BLaER1 treated with 17β-estradiol and CSF1 and Interleukin-3, amounts not matched to agents 10 nM and 100 nM (cell line): ENCODE measurements around the gene CDHR4.

ENCODE experiments used
- H3K27ac ChIP-seq, 11 experiments: shearing (Covaris generic); formaldehyde crosslinking; 2 replicates each; pipeline ENCODE4 v1.8.1; 2022
- H3K27me3 ChIP-seq, 11 experiments: shearing (Covaris generic); formaldehyde crosslinking; 2 replicates each; pipeline ENCODE4 v1.8.1; 2022
- H3K36me3 ChIP-seq, 11 experiments: shearing (Covaris generic); formaldehyde crosslinking; 2 replicates each; pipeline ENCODE4 v1.8.1; 2022
- H3K4me1 ChIP-seq, 10 experiments: shearing (Covaris generic); formaldehyde crosslinking; 2 replicates each; pipeline ENCODE4 v1.8.1; 2022
- H3K4me2 ChIP-seq, 11 experiments: shearing (Covaris generic); formaldehyde crosslinking; 2 replicates each; pipeline ENCODE4 v1.8.1; 2022
- H3K4me3 ChIP-seq, 10 experiments: shearing (Covaris generic); formaldehyde crosslinking; 2 replicates each; pipeline ENCODE4 v1.8.1; 2022
- H3K9ac ChIP-seq, 11 experiments: shearing (Covaris generic); formaldehyde crosslinking; 2 replicates each; pipeline ENCODE4 v1.8.1; 2022
- H3K9me3 ChIP-seq, 11 experiments: shearing (Covaris generic); formaldehyde crosslinking; replicated peaks in 1 of 11; 2 replicates each; pipeline ENCODE4 v1.8.1; 2022
- H4K20me1 ChIP-seq, 11 experiments: shearing (Covaris generic); formaldehyde crosslinking; 2 replicates each; pipeline ENCODE4 v1.8.1; 2022
- Cebpa-rat ChIP-seq, 11 experiments: shearing (Covaris generic); IDR thresholded peaks; 2 replicates each; pipeline ENCODE4 v1.8.1; 2022

Gene CDHR4

GRCh38 chr3:49805897-49806701 is 6.4 kb upstream of the CDHR4 start:
- Histone ChIP-seq H3K4me2 (peak overlapping the region; percentile 98 to 100 (median 100)), H3K4me1 (peaks cover 70 to 81% (median 76%) of the 10 kb centered on the region in 10 experiments)

GRCh38 chr3:49805367-49805782 is 5.7 kb upstream of the CDHR4 start:
- Histone ChIP-seq H3K36me3 (peaks cover 14 to 31% (median 20%) of the 10 kb centered on the region in 11 experiments; a peak in 21 of 22 replicates), H3K4me3 (peak overlapping the region; percentile 78 to 95 (median 88)), H3K4me2 (peak overlapping the region; percentile 98 to 100 (median 100)), H3K9ac (peak overlapping the region; percentile 82 to 99 (median 97)), H3K27ac (peak overlapping the region; percentile 87 to 100 (median 100)), H3K9me3 (no peaks in the 10 kb centered on the region), H4K20me1 (no peaks in the 10 kb centered on the region), H3K4me1 (peaks cover 63 to 74% (median 69%) of the 10 kb centered on the region in 10 experiments), H3K27me3 (peaks cover 6 to 16% (median 11%) of the 10 kb centered on the region in 11 experiments; a peak in 16 of 22 replicates)
- TF ChIP-seq Cebpa-rat (IDR thresholded peaks at IDR 0.05): peak in 9 of 11 experiments; percentile 53 to 97 (median 93); a peak in 17 of 22 replicates

More at GRCh38 chr3:49805897-49806701, 6.4 kb upstream of the CDHR4 start:
- Histone ChIP-seq H3K4me3 (peak overlapping the region; percentile 52 to 95 (median 88)), H3K27me3 (peaks cover 6 to 14% (median 9%) of the 10 kb centered on the region in 11 experiments; a peak in 16 of 22 replicates), H3K36me3 (peaks cover 14 to 38% (median 27%) of the 10 kb centered on the region in 11 experiments), H3K9ac (peak overlapping the region; percentile 82 to 99 (median 97)), H3K27ac (peak overlapping the region; percentile 87 to 100 (median 100)), H4K20me1 (no peaks in the 10 kb centered on the region), H3K9me3 (no peaks in the 10 kb centered on the region)
- no peak for TF ChIP-seq Cebpa-rat (IDR thresholded peaks at IDR 0.05)

- H3K27ac ChIP-seq: peak overlapping the region; percentile 87 to 100 (median 100); a peak in 21 of 22 replicates
- H3K9ac ChIP-seq: peak overlapping the region; percentile 82 to 99 (median 97)
- no peaks in the 10 kb centered on the region for H4K20me1 ChIP-seq
- H3K4me2 ChIP-seq: peak overlapping the region; percentile 98 to 100 (median 100)
- H3K27me3 ChIP-seq: peaks cover 6 to 16% (median 11%) of the 10 kb centered on the region in 11 experiments; a peak in 16 of 22 replicates
- no peaks in the 10 kb centered on the region for H3K9me3 ChIP-seq
- H3K36me3 ChIP-seq: peaks cover 5 to 21% (median 12%) of the 10 kb centered on the region in 11 experiments; a peak in 16 of 22 replicates
- no peak for TF ChIP-seq Cebpa-rat (IDR thresholded peaks at IDR 0.05)
- peak overlapping the region; percentile 78 to 95 (median 88) for H3K4me3 ChIP-seq
- H3K4me1 ChIP-seq: peaks cover 56 to 72% (median 61%) of the 10 kb centered on the region in 10 experiments
Measured at GRCh38 chr3:49804141-49805041, 4.7 kb upstream of the CDHR4 start.

GRCh38 chr3:49803465-49804140 is 3.9 kb upstream of the CDHR4 start:
- H3K4me3 ChIP-seq: peak overlapping the region; percentile 78 to 95 (median 88)
- H3K4me2 ChIP-seq: peak overlapping the region; percentile 98 to 100 (median 100)
- no peaks in the 10 kb centered on the region for H4K20me1 ChIP-seq
- H3K27me3 ChIP-seq: peaks cover 6 to 16% (median 11%) of the 10 kb centered on the region in 11 experiments; a peak in 16 of 22 replicates
- peak overlapping the region; percentile 82 to 99 (median 97) for H3K9ac ChIP-seq
- H3K9me3 ChIP-seq: no peaks in the 10 kb centered on the region
- peak overlapping the region; percentile 87 to 100 (median 100); a peak in 21 of 22 replicates for H3K27ac ChIP-seq
- H3K4me1 ChIP-seq: peaks cover 51 to 69% (median 60%) of the 10 kb centered on the region in 10 experiments
- H3K36me3 ChIP-seq: peaks cover 0 to 13% (median 9%) of the 10 kb centered on the region in 11 experiments; a peak in 10 of 22 replicates
- no peak for TF ChIP-seq Cebpa-rat (IDR thresholded peaks at IDR 0.05)

- peaks cover 44 to 62% (median 53%) of the 10 kb centered on the region in 10 experiments for H3K4me1 ChIP-seq
- TF ChIP-seq Cebpa-rat (IDR thresholded peaks at IDR 0.05): no peak
- peak within 1 kb of the TSS; percentile 98 to 100 (median 100) for H3K4me2 ChIP-seq
- no peaks in the 10 kb centered on the region for H4K20me1 ChIP-seq
- peaks cover 6 to 16% (median 11%) of the 10 kb centered on the region in 11 experiments; a peak in 16 of 22 replicates for H3K27me3 ChIP-seq
- peaks cover 0 to 12% (median 8%) of the 10 kb centered on the region in 11 experiments; a peak in 10 of 22 replicates for H3K36me3 ChIP-seq
- peak within 1 kb of the TSS; percentile 87 to 100 (median 100); a peak in 21 of 22 replicates for H3K27ac ChIP-seq
- peak within 1 kb of the TSS; percentile 82 to 99 (median 97) for H3K9ac ChIP-seq
- H3K9me3 ChIP-seq: no peaks in the 10 kb centered on the region
- peak within 1 kb of the TSS; percentile 78 to 95 (median 88) for H3K4me3 ChIP-seq
Measured at GRCh38 chr3:49802719-49803464, 3.2 kb upstream of the CDHR4 start, which contains the start of gene INKA1. Gene INKA1, plus strand, starts transcription at chr3:49803261. Its CDS starts 132 bp downstream, at chr3:49803393.

- H4K20me1 ChIP-seq: no peaks in the 10 kb centered on the region
- H3K9ac ChIP-seq: peak overlapping the region in 3 of 11 experiments; percentile 19 to 57 (median 44); a peak in 3 of 22 replicates
- no peak overlapping the region for H3K4me3 ChIP-seq
- no peaks in the 10 kb centered on the region for H3K9me3 ChIP-seq
- H3K27ac ChIP-seq: no peak overlapping the region
- no peak for TF ChIP-seq Cebpa-rat (IDR thresholded peaks at IDR 0.05)
- peaks cover 0 to 12% (median 8%) of the 10 kb centered on the region in 11 experiments; a peak in 10 of 22 replicates for H3K36me3 ChIP-seq
- H3K27me3 ChIP-seq: peaks cover 6 to 16% (median 11%) of the 10 kb centered on the region in 11 experiments; a peak in 16 of 22 replicates
- H3K4me2 ChIP-seq: peak overlapping the region in 7 of 11 experiments; percentile 19 to 100 (median 100); a peak in 11 of 22 replicates
- H3K4me1 ChIP-seq: peaks cover 30 to 54% (median 48%) of the 10 kb centered on the region in 10 experiments
Measured at GRCh38 chr3:49801160-49801559, 1.5 kb upstream of the CDHR4 start.

GRCh38 chr3:49799105-49799504 is 568 bp downstream of the CDHR4 start:
- H3K27me3 ChIP-seq: peaks cover 6 to 16% (median 11%) of the 10 kb centered on the region in 11 experiments; a peak in 16 of 22 replicates
- 0 out of 22 replicates have a peak overlapping the region, but pooled peaks of 1 of the 11 experiments have one; percentile 2 for H3K27ac ChIP-seq
- peak overlapping the region in 6 of 11 experiments; percentile 1 to 28 (median 7); a peak in 4 of 22 replicates for H3K4me2 ChIP-seq
- no peak for TF ChIP-seq Cebpa-rat (IDR thresholded peaks at IDR 0.05)
- no peaks in the 10 kb centered on the region for H4K20me1 ChIP-seq
- H3K9ac ChIP-seq: 0 out of 22 replicates have a peak overlapping the region, but pooled peaks of 3 of the 11 experiments have one; percentile 1 to 21 (median 5)
- H3K36me3 ChIP-seq: peaks cover 0 to 3% (median 0%) of the 10 kb centered on the region in 11 experiments; a peak in 1 of 22 replicates
- no peaks in the 10 kb centered on the region for H3K9me3 ChIP-seq
- no peak overlapping the region for H3K4me3 ChIP-seq
- H3K4me1 ChIP-seq: peaks cover 11 to 37% (median 32%) of the 10 kb centered on the region in 10 experiments
